Endothelial cell of umbilical vein (primary cell): ENCODE results near the gene ELP4. TPM values are rescaled to one million over a fixed set of nuclear protein-coding genes. Genes with fewer than 3 reads are reported as not detected.

ENCODE experiments used
- BruUV-seq: library from RNA; stranded (reverse); fragments of 400-500 nt; replicated peaks from 2 replicates; lab custom pipeline; 2021; lab: Mats Ljungman, UMichigan
- CTCF ChIA-PET: fragments of 300-600, 350-600 bp; sonication (Branson Sonifier 250); formaldehyde crosslinking; loops from one replicate; lab custom pipeline; 2021; ENCODE audit warnings: antibody characterized with exemption, inconsistent platforms; lab: Charles Lee
- POLR2A ChIA-PET: fragments of 300-600, 350-600 bp; sonication (Branson Sonifier 250); formaldehyde crosslinking; loops from one replicate; lab custom pipeline; 2021; ENCODE audit warnings: antibody characterized with exemption, inconsistent platforms; lab: Charles Lee
- DNase-seq: peaks from one replicate; pipeline ENCODE4 v3.0.0-alpha.2; 2011; ENCODE audit warnings: low read depth, low spot score
- FAIRE-seq: peaks from 2 replicates; lab custom pipeline; 2011; peaks lifted over from hg19 to GRCh38; lab: Jason Lieb, UNC
- H2AFZ ChIP-seq: 2 replicates; pipeline ENCODE4 v1.6.0; 2012; ENCODE audit warnings: low read depth, low read length, control low read depth, inconsistent platforms
- H3K27ac ChIP-seq: 2 replicates; pipeline ENCODE4 v1.5.1; 2011; ENCODE audit warnings: low read depth, mild to moderate bottlenecking, control low read depth, low read length, moderate library complexity; ENCODE audit not compliant: insufficient read depth
- H3K27me3 ChIP-seq, 2 experiments: 2 replicates each; pipeline versions ENCODE4 v1.6.0 to v1.6.1; 2011; ENCODE audit warnings: low read length in 2 of 2, mixed read lengths in 1 of 2; ENCODE audit not compliant: control insufficient read depth in 2 of 2, insufficient read depth in 2 of 2
- H3K36me3 ChIP-seq, 2 experiments: 2 replicates in 1 of 2; 3 replicates in 1 of 2; pipeline ENCODE4 v1.5.1; 2011; ENCODE audit warnings: low read length in 2 of 2, mild to moderate bottlenecking in 1 of 2, moderate library complexity in 1 of 2; ENCODE audit not compliant: control insufficient read depth in 2 of 2, insufficient read depth in 2 of 2; ENCODE audit errors: extremely low read depth in 1 of 2
- H3K4me1 ChIP-seq: 3 replicates; pipeline ENCODE4 v1.5.1; 2011; ENCODE audit warnings: mild to moderate bottlenecking, low read length; ENCODE audit not compliant: control insufficient read depth, insufficient read depth; ENCODE audit errors: extremely low read depth
- H3K4me2 ChIP-seq: 2 replicates; pipeline ENCODE4 v1.6.1; 2011; ENCODE audit warnings: low read length, control low read depth, mixed read lengths; ENCODE audit not compliant: insufficient read depth
- H3K4me3 ChIP-seq, 3 experiments: fragments of 200-600 bp in 1 of 3; sonication (generic), shearing (Covaris generic) in 1 of 3; replicated peaks in 1 of 3; 2 replicates each; pipeline ENCODE4 v1.5.1; 2011 to 2016; ENCODE audit warnings: control low read depth in 3 of 3, low read length in 3 of 3, mild to moderate bottlenecking in 2 of 3, inconsistent platforms in 1 of 3, low read depth in 1 of 3, moderate library complexity in 1 of 3; ENCODE audit not compliant: insufficient read depth in 1 of 3
- H3K79me2 ChIP-seq: 2 replicates; pipeline ENCODE4 v1.6.0; 2012; ENCODE audit warnings: low read length, inconsistent platforms; ENCODE audit not compliant: control insufficient read depth, insufficient read depth
- H3K9ac ChIP-seq: replicated peaks from 2 replicates; pipeline ENCODE3; 2011; ENCODE audit warnings: low read length, control low read depth; ENCODE audit not compliant: insufficient read depth; ENCODE audit errors: extremely low read depth
- H3K9me1 ChIP-seq: replicated peaks from 3 replicates; pipeline ENCODE4 v1.6.0; 2011; ENCODE audit warnings: mild to moderate bottlenecking, low read length; ENCODE audit not compliant: control insufficient read depth, insufficient read depth; ENCODE audit errors: extremely low read depth
- H3K9me3 ChIP-seq: replicated peaks from 2 replicates; pipeline ENCODE4 v1.5.1; 2012; ENCODE audit warnings: low read length, inconsistent platforms; ENCODE audit not compliant: control insufficient read depth, insufficient read depth
- H4K20me1 ChIP-seq: replicated peaks from 2 replicates; pipeline ENCODE3; 2011; ENCODE audit warnings: mild to moderate bottlenecking, low read length; ENCODE audit not compliant: control insufficient read depth, insufficient read depth; ENCODE audit errors: extremely low read depth
- CTCF ChIP-seq, 2 donors: IDR thresholded peaks; 1 replicate in 1 of 2; 2 replicates in 1 of 2; pipeline ENCODE4 v1.5.1; 2011; ENCODE audit warnings: low read length in 2 of 2, mild to moderate bottlenecking in 2 of 2, moderate library complexity in 2 of 2, control low read depth in 1 of 2, inconsistent platforms in 1 of 2, low read depth in 1 of 2; ENCODE audit not compliant: insufficient read depth in 1 of 2; ENCODE audit errors: extremely low read depth in 1 of 2
- EZH2 ChIP-seq: IDR thresholded peaks from 2 replicates; pipeline ENCODE4 v1.6.1; 2012; ENCODE audit warnings: borderline replicate concordance, low read depth, mild to moderate bottlenecking, moderate library complexity, low read length, inconsistent platforms; ENCODE audit not compliant: severe bottlenecking
- FOS ChIP-seq: IDR thresholded peaks from 2 replicates; pipeline ENCODE4 v1.6.1; 2011; ENCODE audit warnings: mild to moderate bottlenecking, low read length, moderate library complexity, borderline replicate concordance; ENCODE audit not compliant: insufficient read depth
- GATA2 ChIP-seq: IDR thresholded peaks from 2 replicates; pipeline ENCODE4 v1.7.0; 2011; ENCODE audit warnings: low read depth, mild to moderate bottlenecking, moderate library complexity, mixed read lengths, low read length; ENCODE audit not compliant: insufficient read length, insufficient read depth
- JUN ChIP-seq: IDR thresholded peaks from 2 replicates; pipeline ENCODE4 v1.6.1; 2011; ENCODE audit warnings: borderline replicate concordance, low read depth; ENCODE audit not compliant: insufficient read length, insufficient read depth
- MAX ChIP-seq: IDR thresholded peaks from 2 replicates; pipeline ENCODE4 v1.6.1; 2011; ENCODE audit not compliant: insufficient read depth, insufficient read length
- MYC ChIP-seq: IDR thresholded peaks from one replicate; pipeline ENCODE4 v1.6.1; 2011; ENCODE audit warnings: mild to moderate bottlenecking, low read depth, low read length
- POLR2A ChIP-seq: IDR thresholded peaks from 2 replicates; pipeline ENCODE4 v1.6.1; 2012; ENCODE audit warnings: low read depth, mild to moderate bottlenecking, control low read depth, low read length
- POLR2AphosphoS5 ChIP-seq: IDR thresholded peaks from 2 replicates; pipeline ENCODE4 v1.6.1; 2012; ENCODE audit warnings: low read depth, mild to moderate bottlenecking, control low read depth, low read length, moderate library complexity; ENCODE audit not compliant: insufficient read depth
- dilution Hi-C: fragments of 300-500 bp; cut with MboI; formaldehyde crosslinking; loops from one replicate; pipeline ENCODE4 v1.15.0; 2019; ENCODE audit warnings: low sequenced_read_pairs; ENCODE audit not compliant: extremely low pct_ligation_motif_present
- intact Hi-C: fragments of 100-400 bp; cut with micrococcal nuclease; formaldehyde crosslinking; loops from one replicate; pipeline ENCODE4 v1.10.0; 2022
- polyA plus RNA-seq, 4 experiments: library from polyadenylated mRNA; depleted of rRNA in 3 of 4; stranded (reverse) in 3 of 4; unstranded in 1 of 4; fragments of >200 nt; gene quantifications; 2 replicates each; pipeline versions ENCODE4 v1.2.1 to v1.2.3, GENCODE V29; 2011 to 2012; ENCODE audit warnings: missing spikeins in 1 of 4
- total RNA-seq: library from RNA; stranded (reverse); gene quantifications from 2 replicates; pipeline ENCODE4 v1.2.3, GENCODE V29; 2021

Gene ELP4
- total and polyA plus RNA-seq, 2 donors (not counting 3 experiments of a cell fraction or from before 2014, with no cell fraction given) = 11.6 to 16.3 TPM

DNA sequence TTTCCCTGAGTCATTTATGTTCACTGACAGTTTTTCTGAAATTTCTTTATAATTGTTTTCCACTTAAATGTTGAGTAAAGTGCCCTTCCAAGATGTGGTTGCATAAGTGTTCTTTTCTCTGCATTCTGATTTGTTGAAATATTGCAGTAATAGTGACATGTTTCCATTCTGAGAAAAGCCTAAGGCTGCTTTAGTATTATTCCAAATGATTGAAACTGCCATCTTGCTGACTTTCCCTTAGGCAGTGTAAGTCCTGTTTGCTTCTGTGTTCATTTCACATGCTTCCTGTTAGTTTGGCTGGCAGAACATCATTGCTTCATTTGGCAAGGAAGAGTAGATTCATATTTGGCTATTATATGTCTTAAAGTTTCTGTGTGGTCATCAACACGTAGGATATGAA lies 146.5 kb downstream of the ELP4 start:
- Histone ChIP-seq H3K36me3 (no peaks in the 10 kb centered on the region), H4K20me1 (no peaks in the 10 kb centered on the region), H3K4me2 (no peak overlapping the region), H3K9me1 (no peaks in the 10 kb centered on the region), H2AFZ (no peak overlapping the region), H3K4me1 (no peaks in the 10 kb centered on the region), H3K27ac (no peak overlapping the region), H3K4me3 (no peak overlapping the region), H3K79me2 (no peaks in the 10 kb centered on the region), H3K9me3 (no peaks in the 10 kb centered on the region), H3K27me3 (no peaks in the 10 kb centered on the region), H3K9ac (no peak overlapping the region)
- ChIA-PET POLR2A (no interaction called here), CTCF (interaction anchor here (0.7 to 3.8 kb wide), 4 partner anchors 9 to 1060 kb away, joined by 3 to 31 read pairs (median 3); no protein-coding TSS in a partner anchor)
- TF ChIP-seq MAX (no peak), GATA2 (no peak), EZH2 (no peak), JUN (no peak)
- DNase-seq (no peak), FAIRE-seq (no peak)
- no TSS peak for BruUV-seq
- dilution Hi-C loops (no loop called here), intact Hi-C loops (no loop called here)

GRCh38 chr11:31657091-31657490 lies 147.5 kb downstream of the ELP4 start:
- Histone ChIP-seq H3K36me3 (no peaks in the 10 kb centered on the region), H3K4me3 (no peak overlapping the region), H3K4me2 (no peak overlapping the region), H4K20me1 (no peaks in the 10 kb centered on the region), H3K9me1 (no peaks in the 10 kb centered on the region), H3K27ac (no peak overlapping the region), H3K27me3 (no peaks in the 10 kb centered on the region), H3K9ac (no peak overlapping the region), H3K79me2 (no peaks in the 10 kb centered on the region), H3K9me3 (no peaks in the 10 kb centered on the region), H2AFZ (no peak overlapping the region), H3K4me1 (no peaks in the 10 kb centered on the region)
- CTCF ChIA-PET = interaction anchor here (2.9 kb wide), 1 partner anchor 15 kb away, joined by 13 read pairs; no protein-coding TSS in a partner anchor
- TF ChIP-seq POLR2A (no peak), MAX (no peak), FOS (no peak), MYC (no peak), POLR2AphosphoS5 (no peak), JUN (no peak), GATA2 (no peak), CTCF (IDR thresholded peaks at IDR 0.05; ENCODE audit: extremely low read depth in 1 of 2, insufficient read depth in 1 of 2, low read depth in 1 of 2, low read length in 2 of 2) (no peak), EZH2 (no peak)
- no TSS peak for BruUV-seq
- dilution Hi-C loops (no loop called here), intact Hi-C loops (no loop called here)
- no peak for DNase-seq
- FAIRE-seq = no peak
- POLR2A ChIA-PET = no interaction called here
